ENCODE results near the gene STAT4. TPM values are rescaled to one million over a fixed set of nuclear protein-coding genes. Genes with fewer than 3 reads are reported as not detected.

The STAT4 gene
- total and polyA plus RNA-seq, 2 experiments from 2014 or later: 0.31 to 0.45 TPM

DNA sequence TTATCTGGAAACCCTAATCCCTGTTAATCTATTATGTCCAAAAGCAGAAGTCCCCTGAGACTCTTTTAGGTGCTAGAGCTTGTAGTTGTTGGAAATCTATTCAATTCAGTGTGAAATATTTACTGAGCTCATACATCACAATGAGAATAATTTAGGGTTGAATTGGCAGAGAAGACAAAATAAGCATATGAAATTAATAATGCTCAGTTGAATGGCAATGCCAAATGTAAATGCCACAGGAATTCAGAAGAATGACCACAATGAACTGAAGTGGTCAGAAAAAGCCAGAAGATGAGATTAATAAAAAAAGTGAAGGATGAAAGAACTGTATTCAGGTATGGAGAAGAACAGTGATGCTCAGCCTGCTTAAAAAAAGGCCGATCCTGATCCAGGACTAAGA, 8.0 kb upstream of the STAT4 start:
- H3K4me1 ChIP-seq (ENCODE audit: low read depth): no peaks in the 10 kb centered on the region
- DNase-seq (ENCODE audit: low read depth in 1 of 2, low spot score in 1 of 2): no peak
- no peaks in the 10 kb centered on the region for H3K9me3 ChIP-seq (ENCODE audit: low read depth)
- TF ChIP-seq, protein P1, sequence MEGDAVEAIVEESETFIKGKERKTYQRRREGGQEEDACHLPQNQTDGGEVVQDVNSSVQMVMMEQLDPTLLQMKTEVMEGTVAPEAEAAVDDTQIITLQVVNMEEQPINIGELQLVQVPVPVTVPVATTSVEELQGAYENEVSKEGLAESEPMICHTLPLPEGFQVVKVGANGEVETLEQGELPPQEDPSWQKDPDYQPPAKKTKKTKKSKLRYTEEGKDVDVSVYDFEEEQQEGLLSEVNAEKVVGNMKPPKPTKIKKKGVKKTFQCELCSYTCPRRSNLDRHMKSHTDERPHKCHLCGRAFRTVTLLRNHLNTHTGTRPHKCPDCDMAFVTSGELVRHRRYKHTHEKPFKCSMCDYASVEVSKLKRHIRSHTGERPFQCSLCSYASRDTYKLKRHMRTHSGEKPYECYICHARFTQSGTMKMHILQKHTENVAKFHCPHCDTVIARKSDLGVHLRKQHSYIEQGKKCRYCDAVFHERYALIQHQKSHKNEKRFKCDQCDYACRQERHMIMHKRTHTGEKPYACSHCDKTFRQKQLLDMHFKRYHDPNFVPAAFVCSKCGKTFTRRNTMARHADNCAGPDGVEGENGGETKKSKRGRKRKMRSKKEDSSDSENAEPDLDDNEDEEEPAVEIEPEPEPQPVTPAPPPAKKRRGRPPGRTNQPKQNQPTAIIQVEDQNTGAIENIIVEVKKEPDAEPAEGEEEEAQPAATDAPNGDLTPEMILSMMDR (IDR thresholded peaks at IDR 0.05; ENCODE audit: low read depth, low read length): no peak
- no peak overlapping the region for H3K27ac ChIP-seq
- H3K4me3 ChIP-seq: no peak overlapping the region
- no peaks in the 10 kb centered on the region for H3K27me3 ChIP-seq
- no peaks in the 10 kb centered on the region for H3K36me3 ChIP-seq

DNA sequence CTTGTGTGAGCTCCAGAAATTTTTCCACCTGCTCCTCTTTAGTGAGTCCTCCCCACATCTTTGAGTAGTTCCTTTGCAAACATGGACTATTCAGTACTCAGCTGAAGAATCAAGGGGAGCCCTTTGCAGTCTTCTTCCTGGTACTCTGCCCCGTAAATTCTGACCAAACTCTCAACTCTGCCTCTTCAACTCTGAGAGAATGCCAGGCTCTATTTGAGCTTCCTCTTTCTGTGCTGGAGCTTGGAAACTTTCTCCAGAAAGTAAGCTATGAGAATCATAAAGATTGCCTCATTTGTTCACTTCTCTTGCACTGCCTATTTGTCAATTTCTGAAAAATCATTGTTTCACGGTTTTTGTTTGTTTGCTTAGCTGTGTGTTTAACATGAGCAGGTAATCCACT, 7.4 kb upstream of the STAT4 start:
- Histone ChIP-seq H3K36me3 (no peaks in the 10 kb centered on the region), H3K9me3 (ENCODE audit: low read depth) (no peaks in the 10 kb centered on the region), H3K27me3 (no peaks in the 10 kb centered on the region), H3K4me1 (ENCODE audit: low read depth) (peaks cover 3% of the 10 kb centered on the region), H3K4me3 (no peak overlapping the region), H3K27ac (no peak overlapping the region)
- DNase-seq (ENCODE audit: low read depth in 1 of 2, low spot score in 1 of 2): no peak
- TF ChIP-seq, protein P1 (IDR thresholded peaks at IDR 0.05; ENCODE audit: low read depth, low read length): no peak

DNA sequence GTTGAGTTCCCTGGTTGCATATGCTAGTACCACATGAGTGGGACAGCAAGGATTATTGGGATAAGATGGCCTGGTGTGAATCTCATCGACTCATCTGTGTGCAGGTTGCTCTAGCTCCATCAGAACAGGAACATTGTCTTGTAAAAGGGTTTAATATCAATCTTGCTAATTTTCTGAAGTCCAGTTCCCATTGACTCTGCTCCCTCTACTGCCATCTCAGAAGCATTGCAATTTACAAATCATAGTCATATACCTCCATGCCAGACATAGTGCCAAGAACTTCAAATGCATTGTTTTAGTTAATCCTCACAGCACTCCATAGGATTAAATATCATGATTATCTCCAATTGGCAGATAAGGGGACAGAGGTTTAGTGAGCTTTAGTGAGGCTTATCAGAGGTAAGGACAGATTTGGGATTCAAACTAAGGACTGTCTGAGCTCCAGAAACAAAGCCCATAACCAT, 4.8 kb upstream of the STAT4 start:
- H3K27me3 ChIP-seq: peaks cover 2% of the 10 kb centered on the region
- H3K4me1 ChIP-seq (ENCODE audit: low read depth): peaks cover 12% of the 10 kb centered on the region
- TF ChIP-seq, protein P1 (IDR thresholded peaks at IDR 0.05; ENCODE audit: low read depth, low read length): peak; percentile 82
- DNase-seq (ENCODE audit: low read depth in 1 of 2, low spot score in 1 of 2): peak; percentile 26 to 73
- H3K27ac ChIP-seq: no peak overlapping the region
- no peaks in the 10 kb centered on the region for H3K36me3 ChIP-seq
- no peak overlapping the region for H3K4me3 ChIP-seq
- no peaks in the 10 kb centered on the region for H3K9me3 ChIP-seq (ENCODE audit: low read depth)

DNA sequence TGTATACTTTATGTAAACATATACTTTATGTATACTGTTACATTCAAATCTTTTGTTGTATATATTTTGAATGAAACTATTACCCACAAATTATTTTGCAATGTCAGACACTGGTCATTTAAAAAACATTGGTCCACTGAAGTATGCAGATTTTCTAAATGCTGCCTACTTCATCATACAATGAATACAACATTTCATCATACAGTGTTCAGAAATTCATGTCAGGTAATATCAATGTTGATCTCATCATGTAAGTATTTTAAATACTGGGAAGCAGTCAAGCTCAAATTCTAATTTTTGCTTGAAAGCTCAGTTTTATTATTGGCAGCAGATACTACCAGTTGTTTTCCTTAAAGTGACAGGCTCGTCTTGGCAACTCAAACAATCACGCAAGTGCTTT, 2.9 kb upstream of the STAT4 start:
- Histone ChIP-seq H3K4me1 (ENCODE audit: low read depth) (peaks cover 12% of the 10 kb centered on the region), H3K9me3 (ENCODE audit: low read depth) (no peaks in the 10 kb centered on the region), H3K27ac (no peak overlapping the region), H3K36me3 (no peaks in the 10 kb centered on the region), H3K4me3 (no peak overlapping the region), H3K27me3 (peaks cover 21% of the 10 kb centered on the region)
- TF ChIP-seq, protein P1 (IDR thresholded peaks at IDR 0.05; ENCODE audit: low read depth, low read length): no peak
- DNase-seq (ENCODE audit: low read depth in 1 of 2, low spot score in 1 of 2): no peak

DNA sequence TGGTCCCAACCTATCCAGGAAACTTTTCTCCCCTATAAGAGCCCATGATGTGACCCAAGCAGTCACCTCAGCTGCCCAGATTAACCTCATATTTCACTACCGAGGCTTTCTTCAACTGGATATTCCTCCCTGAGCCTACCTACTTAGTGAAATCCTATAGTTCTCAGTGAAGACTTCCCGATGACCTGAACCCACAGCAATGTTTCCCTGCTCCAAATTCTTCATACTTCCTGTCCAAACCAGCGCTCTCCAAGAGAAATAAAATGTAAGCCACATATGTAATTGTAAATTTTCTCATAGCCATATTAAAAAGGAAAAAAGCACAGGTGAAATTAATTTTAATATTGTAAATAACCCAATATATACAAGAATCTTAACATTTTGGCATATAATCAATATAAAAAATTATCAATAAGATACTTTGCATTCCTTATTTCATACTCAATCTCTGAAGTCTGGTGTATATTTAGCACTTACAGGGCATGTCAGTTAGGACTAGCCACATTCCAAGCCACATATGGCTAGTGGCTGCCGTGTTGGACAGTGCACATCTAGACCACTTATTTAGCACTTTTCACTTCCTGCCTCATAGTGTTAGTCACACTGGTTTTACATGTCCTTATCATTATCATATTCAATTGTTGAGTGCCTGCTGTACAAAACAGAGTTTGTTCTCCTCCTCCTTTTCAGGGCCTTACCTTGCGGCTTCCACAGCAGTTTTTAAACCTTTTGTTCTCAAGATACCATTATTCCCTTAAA, 1.9 kb upstream of the STAT4 start:
- peaks cover 30% of the 10 kb centered on the region for H3K27me3 ChIP-seq
- peak; percentile 40 to 47 for DNase-seq (ENCODE audit: low read depth in 1 of 2, low spot score in 1 of 2)
- H3K27ac ChIP-seq: no peak overlapping the region
- H3K9me3 ChIP-seq (ENCODE audit: low read depth): no peaks in the 10 kb centered on the region
- TF ChIP-seq, protein P1 (IDR thresholded peaks at IDR 0.05; ENCODE audit: low read depth, low read length): no peak
- H3K36me3 ChIP-seq: no peaks in the 10 kb centered on the region
- H3K4me3 ChIP-seq: no peak overlapping the region
- H3K4me1 ChIP-seq (ENCODE audit: low read depth): peaks cover 12% of the 10 kb centered on the region
